K562 (cell line): ENCODE measurements around the gene ABHD16B. TPM values are rescaled to one million over a fixed set of nuclear protein-coding genes. Genes with fewer than 3 reads are reported as not detected.

Experiments used
- BHLHE40 ChIP-seq: IDR thresholded peaks from 2 replicates; pipeline ENCODE4 v1.6.1; 2011; ENCODE audit warnings: low read length, improper control_type of control experiment
- CBX3 ChIP-seq, 2 experiments: IDR thresholded peaks; 1 replicate in 1 of 2; 2 replicates in 1 of 2; pipeline ENCODE4 v1.6.1; 2012; ENCODE audit warnings: inconsistent platforms in 2 of 2, low read length in 2 of 2, borderline replicate concordance in 1 of 2, control low read depth in 1 of 2
- HNRNPLL ChIP-seq: fragments of 200-400 bp; formaldehyde crosslinking; IDR thresholded peaks from 2 replicates; pipeline ENCODE4 v1.6.1; 2017; ENCODE audit warnings: low read length, low read depth, mild to moderate bottlenecking; ENCODE audit not compliant: poor library complexity, severe bottlenecking
- IRF2 ChIP-seq: sonication (generic); formaldehyde crosslinking; IDR thresholded peaks from 2 replicates; pipeline ENCODE4 v1.8.1; 2022; ENCODE audit warnings: mild to moderate bottlenecking, missing genetic modification reagents
- JUND ChIP-seq, 2 experiments: IDR thresholded peaks; 2 replicates in 1 of 2; 3 replicates in 1 of 2; pipeline ENCODE4 v1.6.1; 2011; ENCODE audit warnings: borderline replicate concordance in 2 of 2, low read depth in 2 of 2, low read length in 2 of 2, improper control_type of control experiment in 1 of 2, missing biosample characterization in 1 of 2, missing genetic modification characterization in 1 of 2, missing genetic modification reagents in 1 of 2
- PHF20 ChIP-seq: fragments of 450-650 bp; IDR thresholded peaks from 2 replicates; pipeline ENCODE4 v1.6.1; 2018; ENCODE audit not compliant: partially characterized antibody
- POLR2G ChIP-seq: fragments of 200-400 bp; formaldehyde crosslinking; IDR thresholded peaks from 2 replicates; pipeline ENCODE4 v1.6.1; 2017; ENCODE audit warnings: low read depth, mild to moderate bottlenecking, antibody characterized with exemption, low read length, moderate library complexity
- RBFOX2 ChIP-seq: fragments of 200-400 bp; formaldehyde crosslinking; IDR thresholded peaks from 2 replicates; pipeline ENCODE4 v1.6.1; 2017; ENCODE audit warnings: low read depth, mild to moderate bottlenecking, low read length, moderate library complexity
- SPI1 ChIP-seq: IDR thresholded peaks from 2 replicates; pipeline ENCODE4 v1.6.1; 2011; ENCODE audit warnings: low read depth, low read length, control low read depth, borderline replicate concordance
- ZNF239 ChIP-seq: fragments of 250-450 bp; sonication (Bioruptor Pico); IDR thresholded peaks from 2 replicates; pipeline ENCODE4 v1.4.0; 2020; ENCODE audit warnings: mild to moderate bottlenecking
- polyA plus RNA-seq, 8 experiments: library from polyadenylated mRNA; depleted of rRNA in 4 of 8; stranded (reverse) in 5 of 8; unstranded in 3 of 8; fragments of >200 nt; fragmentation: Nextera tagmentation in 2 of 8; fragmentation: Illumina TruSeq in 1 of 8; extraction: Ambion mirVana in 2 of 8; extraction: Trizol in 1 of 8; gene quantifications; 2 replicates each; pipeline versions ENCODE4 v1.2.1 to v1.2.3, GENCODE V29; 2011 to 2014; ENCODE audit warnings: inconsistent platforms in 1 of 8, missing spikeins in 1 of 8
- total RNA-seq, 7 experiments: library from RNA; depleted of rRNA in 6 of 7; stranded (reverse); fragments of >200 nt in 6 of 7; fragmentation: Illumina TruSeq in 2 of 7; extraction: Trizol in 2 of 7; gene quantifications; 2 replicates each; pipeline versions ENCODE4 v1.2.1 to v1.2.3, GENCODE V29; 2011 to 2021; ENCODE audit warnings: low replicate concordance in 1 of 7
- TF ChIP-seq, protein P1 (sequence below), 2 experiments: fragments of 450-650 bp; IDR thresholded peaks; 2 replicates each; pipeline ENCODE4 v1.6.1; 2018; ENCODE audit warnings: mild to moderate bottlenecking in 2 of 2, low read depth in 1 of 2; ENCODE audit not compliant: partially characterized antibody in 2 of 2
- TF ChIP-seq, protein P2 (sequence below): sonication (generic); IDR thresholded peaks from 2 replicates; pipeline ENCODE4 v1.6.1; 2016
- TF ChIP-seq, protein P3 (sequence below): fragments of 450-650 bp; IDR thresholded peaks from 2 replicates; pipeline ENCODE4 v1.6.1; 2016; ENCODE audit warnings: missing biosample characterization, missing genetic modification characterization
- TF ChIP-seq, protein P4 (sequence below): IDR thresholded peaks from 2 replicates; pipeline ENCODE4 v1.6.1; 2011; ENCODE audit not compliant: insufficient read length; ENCODE audit errors: extremely low read depth
- TF ChIP-seq, protein P5 (sequence below), 2 experiments: fragments of 450-650 bp; conservative IDR thresholded peaks; 2 replicates each; pipeline ENCODE4 v1.6.1; 2017; ENCODE audit warnings: mild to moderate bottlenecking in 2 of 2, moderate library complexity in 2 of 2

Gene ABHD16B
- total and polyA plus RNA-seq, 9 of the 15 experiments (the other 6 are each of a cell fraction or from before 2014, with no cell fraction given): not detected

DNA sequence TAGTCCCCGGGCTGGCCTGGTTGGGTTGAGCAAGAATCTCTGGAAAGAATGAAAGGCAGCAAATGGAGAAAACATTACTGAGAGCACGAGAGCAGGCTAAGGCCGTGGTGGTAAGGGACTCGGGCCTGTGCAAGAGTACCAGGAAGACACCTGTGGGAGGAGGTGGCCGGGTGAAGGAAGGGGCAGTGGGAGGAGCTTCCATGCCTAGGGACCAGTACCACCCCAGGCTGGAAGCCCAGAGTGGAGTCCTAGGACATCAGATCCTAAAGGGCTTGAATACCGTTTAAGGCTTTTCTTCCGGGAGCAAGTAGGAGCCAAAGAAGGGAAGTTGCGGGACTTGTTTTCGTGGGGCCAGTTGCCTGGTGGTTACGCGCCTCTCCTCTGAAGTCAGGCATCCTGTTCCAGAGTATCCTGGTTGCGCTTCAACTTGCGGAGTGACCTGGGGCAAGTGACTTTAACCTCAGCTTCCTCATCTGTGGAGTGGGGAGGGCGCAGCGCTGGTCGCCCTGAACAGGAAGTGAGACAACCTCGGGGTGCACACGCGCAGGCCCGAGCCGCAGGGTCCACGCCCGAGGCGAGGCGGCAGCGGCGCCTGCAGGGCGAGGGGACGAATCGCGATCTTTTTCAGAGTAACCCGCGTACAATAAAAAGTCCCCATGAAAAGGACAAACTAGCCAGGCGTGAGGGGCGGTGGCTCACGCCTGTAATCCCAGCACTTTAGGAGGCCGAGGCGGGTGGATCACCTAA is 2.7 kb downstream of the ABHD16B start (continued):
- TF ChIP-seq, protein P1, sequence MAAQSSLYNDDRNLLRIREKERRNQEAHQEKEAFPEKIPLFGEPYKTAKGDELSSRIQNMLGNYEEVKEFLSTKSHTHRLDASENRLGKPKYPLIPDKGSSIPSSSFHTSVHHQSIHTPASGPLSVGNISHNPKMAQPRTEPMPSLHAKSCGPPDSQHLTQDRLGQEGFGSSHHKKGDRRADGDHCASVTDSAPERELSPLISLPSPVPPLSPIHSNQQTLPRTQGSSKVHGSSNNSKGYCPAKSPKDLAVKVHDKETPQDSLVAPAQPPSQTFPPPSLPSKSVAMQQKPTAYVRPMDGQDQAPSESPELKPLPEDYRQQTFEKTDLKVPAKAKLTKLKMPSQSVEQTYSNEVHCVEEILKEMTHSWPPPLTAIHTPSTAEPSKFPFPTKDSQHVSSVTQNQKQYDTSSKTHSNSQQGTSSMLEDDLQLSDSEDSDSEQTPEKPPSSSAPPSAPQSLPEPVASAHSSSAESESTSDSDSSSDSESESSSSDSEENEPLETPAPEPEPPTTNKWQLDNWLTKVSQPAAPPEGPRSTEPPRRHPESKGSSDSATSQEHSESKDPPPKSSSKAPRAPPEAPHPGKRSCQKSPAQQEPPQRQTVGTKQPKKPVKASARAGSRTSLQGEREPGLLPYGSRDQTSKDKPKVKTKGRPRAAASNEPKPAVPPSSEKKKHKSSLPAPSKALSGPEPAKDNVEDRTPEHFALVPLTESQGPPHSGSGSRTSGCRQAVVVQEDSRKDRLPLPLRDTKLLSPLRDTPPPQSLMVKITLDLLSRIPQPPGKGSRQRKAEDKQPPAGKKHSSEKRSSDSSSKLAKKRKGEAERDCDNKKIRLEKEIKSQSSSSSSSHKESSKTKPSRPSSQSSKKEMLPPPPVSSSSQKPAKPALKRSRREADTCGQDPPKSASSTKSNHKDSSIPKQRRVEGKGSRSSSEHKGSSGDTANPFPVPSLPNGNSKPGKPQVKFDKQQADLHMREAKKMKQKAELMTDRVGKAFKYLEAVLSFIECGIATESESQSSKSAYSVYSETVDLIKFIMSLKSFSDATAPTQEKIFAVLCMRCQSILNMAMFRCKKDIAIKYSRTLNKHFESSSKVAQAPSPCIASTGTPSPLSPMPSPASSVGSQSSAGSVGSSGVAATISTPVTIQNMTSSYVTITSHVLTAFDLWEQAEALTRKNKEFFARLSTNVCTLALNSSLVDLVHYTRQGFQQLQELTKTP (IDR thresholded peaks at IDR 0.05; ENCODE audit: low read depth in 1 of 2, partially characterized antibody in 2 of 2): no peak
- TF ChIP-seq, protein P2, sequence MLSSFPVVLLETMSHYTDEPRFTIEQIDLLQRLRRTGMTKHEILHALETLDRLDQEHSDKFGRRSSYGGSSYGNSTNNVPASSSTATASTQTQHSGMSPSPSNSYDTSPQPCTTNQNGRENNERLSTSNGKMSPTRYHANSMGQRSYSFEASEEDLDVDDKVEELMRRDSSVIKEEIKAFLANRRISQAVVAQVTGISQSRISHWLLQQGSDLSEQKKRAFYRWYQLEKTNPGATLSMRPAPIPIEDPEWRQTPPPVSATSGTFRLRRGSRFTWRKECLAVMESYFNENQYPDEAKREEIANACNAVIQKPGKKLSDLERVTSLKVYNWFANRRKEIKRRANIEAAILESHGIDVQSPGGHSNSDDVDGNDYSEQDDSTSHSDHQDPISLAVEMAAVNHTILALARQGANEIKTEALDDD: peak; percentile 41; the same call in 1 of the 2 replicates
- TF ChIP-seq, protein P3, sequence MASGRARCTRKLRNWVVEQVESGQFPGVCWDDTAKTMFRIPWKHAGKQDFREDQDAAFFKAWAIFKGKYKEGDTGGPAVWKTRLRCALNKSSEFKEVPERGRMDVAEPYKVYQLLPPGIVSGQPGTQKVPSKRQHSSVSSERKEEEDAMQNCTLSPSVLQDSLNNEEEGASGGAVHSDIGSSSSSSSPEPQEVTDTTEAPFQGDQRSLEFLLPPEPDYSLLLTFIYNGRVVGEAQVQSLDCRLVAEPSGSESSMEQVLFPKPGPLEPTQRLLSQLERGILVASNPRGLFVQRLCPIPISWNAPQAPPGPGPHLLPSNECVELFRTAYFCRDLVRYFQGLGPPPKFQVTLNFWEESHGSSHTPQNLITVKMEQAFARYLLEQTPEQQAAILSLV (tag): no peak
- peak; percentile 57 for TF ChIP-seq RBFOX2
- no peak for TF ChIP-seq IRF2 (CRISPR knock-in tag)
- peak; percentile 40 for TF ChIP-seq HNRNPLL
- TF ChIP-seq, protein P4, sequence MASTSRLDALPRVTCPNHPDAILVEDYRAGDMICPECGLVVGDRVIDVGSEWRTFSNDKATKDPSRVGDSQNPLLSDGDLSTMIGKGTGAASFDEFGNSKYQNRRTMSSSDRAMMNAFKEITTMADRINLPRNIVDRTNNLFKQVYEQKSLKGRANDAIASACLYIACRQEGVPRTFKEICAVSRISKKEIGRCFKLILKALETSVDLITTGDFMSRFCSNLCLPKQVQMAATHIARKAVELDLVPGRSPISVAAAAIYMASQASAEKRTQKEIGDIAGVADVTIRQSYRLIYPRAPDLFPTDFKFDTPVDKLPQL: no peak
- TF ChIP-seq, protein P5, sequence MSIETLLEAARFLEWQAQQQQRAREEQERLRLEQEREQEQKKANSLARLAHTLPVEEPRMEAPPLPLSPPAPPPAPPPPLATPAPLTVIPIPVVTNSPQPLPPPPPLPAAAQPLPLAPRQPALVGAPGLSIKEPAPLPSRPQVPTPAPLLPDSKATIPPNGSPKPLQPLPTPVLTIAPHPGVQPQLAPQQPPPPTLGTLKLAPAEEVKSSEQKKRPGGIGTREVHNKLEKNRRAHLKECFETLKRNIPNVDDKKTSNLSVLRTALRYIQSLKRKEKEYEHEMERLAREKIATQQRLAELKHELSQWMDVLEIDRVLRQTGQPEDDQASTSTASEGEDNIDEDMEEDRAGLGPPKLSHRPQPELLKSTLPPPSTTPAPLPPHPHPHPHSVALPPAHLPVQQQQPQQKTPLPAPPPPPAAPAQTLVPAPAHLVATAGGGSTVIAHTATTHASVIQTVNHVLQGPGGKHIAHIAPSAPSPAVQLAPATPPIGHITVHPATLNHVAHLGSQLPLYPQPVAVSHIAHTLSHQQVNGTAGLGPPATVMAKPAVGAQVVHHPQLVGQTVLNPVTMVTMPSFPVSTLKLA (conservative IDR thresholded peaks at IDR 0.05): peak in 1 of 2 experiments; percentile 85
- TF ChIP-seq ZNF239 (CRISPR knock-in tag): no peak
- peak; percentile 79 for TF ChIP-seq PHF20
- peak in 1 of 2 experiments; percentile 17; a peak in 1 of 3 replicates for TF ChIP-seq CBX3 (IDR thresholded peaks at IDR 0.05; ENCODE audit: borderline replicate concordance in 1 of 2, low read length in 2 of 2)
- peak; percentile 60 for TF ChIP-seq BHLHE40
- peak; percentile 34; the same call in 1 of the 2 replicates for TF ChIP-seq JUND (IDR thresholded peaks at IDR 0.05; ENCODE audit: borderline replicate concordance, low read depth, low read length)
- no peak; the same call in 2 of the 3 replicates for TF ChIP-seq JUND (tag; IDR thresholded peaks at IDR 0.05; ENCODE audit: borderline replicate concordance, low read depth, low read length)
- TF ChIP-seq SPI1: peak; percentile 89
- TF ChIP-seq POLR2G: peak; percentile 62
